Amygdala (tissue), 56 donors: Measurements from ENCODE around the gene SPTB.
"Not testable (repeated sequence)": the region's sequence is repeated elsewhere in the genome, so short reads cannot be mapped to it uniquely, and the experiment has no call there.

Source experiments
- DNase-seq, 56 donors: peaks; one replicate each; lab custom pipeline; 2025; lab: John Stamatoyannopoulos, UW

Gene SPTB

GRCh38 chr14:64825006-64825405 is 54.7 kb downstream of the SPTB start:
- DNase-seq, result no peak

GRCh38 chr14:64824471-64824870 is 55.2 kb downstream of the SPTB start:
- no peak for DNase-seq

- peak in 50 of 56 donors; percentile 7 to 75 (median 40) for DNase-seq
These were observed 56.3 kb downstream of the SPTB start for GRCh38 chr14:64823305-64823861.

GRCh38 chr14:64821651-64822050 is 58.1 kb downstream of the SPTB start:
- no peak for DNase-seq

- no peak for DNase-seq
These were observed 61.6 kb downstream of the SPTB start for GRCh38 chr14:64818151-64818550.

GRCh38 chr14:64817631-64818030 is 62.1 kb downstream of the SPTB start:
- no peak for DNase-seq

- DNase-seq, result no peak
These were observed 63.4 kb downstream of the SPTB start for GRCh38 chr14:64816221-64816783.

- no peak for DNase-seq
These were observed 64.5 kb downstream of the SPTB start for GRCh38 chr14:64815257-64815656.

- DNase-seq, result no peak
These were observed 67.3 kb downstream of the SPTB start for GRCh38 chr14:64812412-64812811.

- no peak for DNase-seq
These were observed 68.0 kb downstream of the SPTB start for GRCh38 chr14:64811676-64812075.

GRCh38 chr14:64808449-64808848 is 71.3 kb downstream of the SPTB start:
- no peak for DNase-seq

GRCh38 chr14:64807551-64807950 is 72.2 kb downstream of the SPTB start:
- DNase-seq, result no peak

- no peak for DNase-seq
These were observed 72.7 kb downstream of the SPTB start for GRCh38 chr14:64806862-64807495.

GRCh38 chr14:64806202-64806861 is 73.4 kb downstream of the SPTB start:
- DNase-seq, result no peak

GRCh38 chr14:64805646-64806045 is 74.1 kb downstream of the SPTB start:
- not testable (repeated sequence) for DNase-seq

GRCh38 chr14:64804754-64805260 is 74.9 kb downstream of the SPTB start:
- DNase-seq, result no peak

- peak in 5 of 56 donors; percentile 4 to 63 (median 11) for DNase-seq
These were observed 77.9 kb downstream of the SPTB start for GRCh38 chr14:64801800-64802199.

GRCh38 chr14:64801046-64801445 is 78.7 kb downstream of the SPTB start:
- no peak for DNase-seq

- DNase-seq, result peak in 3 of 56 donors; percentile 7 to 26 (median 19)
These were observed 79.7 kb downstream of the SPTB start for GRCh38 chr14:64800000-64800399.

GRCh38 chr14:64799555-64799954 is 80.2 kb downstream of the SPTB start:
- no peak for DNase-seq

- no peak for DNase-seq
These were observed 83.3 kb downstream of the SPTB start for GRCh38 chr14:64796369-64796768.
